HG03460 (cell line): ENCODE data around the gene SRP14.

Experiments
- ATAC-seq: cut with Tn5 transposase; IDR thresholded peaks from one replicate; pipeline ENCODE4 v1.9.1; 2021; ENCODE audit not compliant: unreplicated experiment

Gene SRP14

DNA sequence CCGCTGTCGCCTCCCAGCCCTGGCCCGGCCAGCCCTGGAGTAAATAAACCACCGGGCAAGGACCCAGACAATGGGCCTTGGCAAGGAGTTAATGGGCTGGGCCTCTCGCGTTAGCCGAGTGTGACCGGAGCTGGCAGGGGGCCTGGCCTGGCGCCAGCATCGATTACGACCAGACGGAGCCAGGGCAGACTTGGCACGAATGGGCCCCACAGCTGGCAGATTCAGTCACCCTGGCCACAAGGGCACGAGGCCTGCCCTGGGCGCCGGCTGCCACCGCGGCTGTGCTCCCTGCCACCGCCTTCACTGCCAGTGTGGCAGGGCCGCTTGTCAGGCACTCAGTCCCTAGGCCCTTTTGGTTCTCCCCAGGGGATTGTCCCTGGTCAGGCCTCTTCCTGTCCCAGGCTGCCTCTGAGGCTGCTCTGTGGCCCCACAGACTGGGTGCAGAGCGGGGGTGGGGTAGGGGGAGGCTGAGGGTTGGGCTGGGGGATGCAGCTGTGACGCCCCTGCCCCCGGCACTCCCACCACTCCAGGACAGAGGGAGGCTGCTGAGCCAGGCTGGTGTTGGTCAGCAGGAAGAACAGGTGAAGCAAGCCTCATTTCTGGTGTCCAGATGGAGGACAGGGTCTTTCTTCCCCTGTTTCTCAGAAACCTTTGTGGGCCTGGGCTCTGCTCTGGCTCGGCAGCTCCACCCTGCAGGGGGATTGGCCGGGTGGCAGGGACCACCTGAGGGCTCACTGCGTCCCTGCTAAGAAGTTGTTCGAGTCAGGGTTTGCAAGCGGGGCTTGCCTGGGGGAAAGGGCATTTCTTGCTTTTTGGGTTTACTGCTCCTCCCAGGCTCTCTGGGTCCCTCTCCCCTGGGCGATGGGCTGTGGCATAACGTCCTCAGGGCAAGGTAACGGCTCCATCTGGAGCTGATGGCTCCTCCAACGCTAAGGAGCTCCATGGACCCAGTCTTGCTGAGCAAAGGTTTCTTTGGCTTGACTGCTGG lies 30.5 kb upstream of the SRP14 start:
- ATAC-seq, result peak; percentile 69

- ATAC-seq, result no peak
These were observed 29.1 kb upstream of the SRP14 start for GRCh38 chr15:40067921-40068624.

- no peak for ATAC-seq
These were observed 27.6 kb upstream of the SRP14 start for GRCh38 chr15:40066589-40066988.

DNA sequence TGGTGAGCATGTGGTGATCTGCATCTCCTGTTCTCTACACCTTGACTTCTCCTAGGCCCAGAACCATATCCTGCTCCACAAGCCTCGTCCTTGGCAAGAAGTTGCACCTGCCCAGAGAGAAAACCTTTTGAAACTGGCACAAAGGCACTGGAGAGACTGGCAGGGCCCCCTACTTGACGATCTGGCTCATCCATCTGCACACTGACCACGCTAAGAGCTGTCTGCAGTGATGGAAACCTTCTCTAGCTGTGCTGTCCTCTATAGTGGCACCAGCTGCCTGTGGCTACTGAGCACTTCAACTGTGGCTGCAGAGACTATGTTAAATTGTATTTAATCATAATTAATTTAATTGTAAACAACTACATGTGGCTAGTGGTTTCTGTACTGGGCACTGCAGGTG lies 26.2 kb upstream of the SRP14 start:
- ATAC-seq, result no peak

DNA sequence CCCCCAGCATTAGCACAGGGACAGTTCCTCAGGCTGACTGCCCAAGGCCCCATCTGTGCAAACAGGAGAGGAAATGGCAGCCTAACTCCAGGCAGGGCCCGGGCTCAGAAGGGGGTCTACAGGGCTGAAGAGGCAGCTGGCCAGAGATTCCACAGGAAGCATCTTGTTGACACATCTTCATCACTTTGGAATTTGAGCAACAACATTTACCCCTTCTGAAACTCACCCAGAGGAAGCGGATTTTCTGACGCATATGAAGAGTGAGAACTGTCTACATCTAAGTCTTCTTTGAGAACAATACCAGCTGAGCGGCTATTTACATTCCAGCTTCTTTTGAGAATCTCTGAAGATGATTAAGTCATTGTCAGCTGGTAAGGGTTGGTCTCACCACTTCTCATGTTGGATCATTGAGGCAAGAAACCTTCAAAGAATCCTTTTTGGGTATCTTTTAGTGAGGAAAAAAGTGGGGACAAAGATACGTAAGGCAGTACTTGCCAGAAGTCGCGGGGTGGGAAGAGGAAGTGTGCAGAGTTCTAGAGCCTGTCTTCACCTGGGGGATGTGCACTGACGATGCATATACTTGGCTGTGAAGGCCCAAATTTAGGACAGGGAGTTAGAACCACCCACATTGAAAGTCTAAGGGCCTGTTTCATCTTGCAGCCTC lies 25.4 kb upstream of the SRP14 start:
- ATAC-seq, result peak; percentile 57

DNA sequence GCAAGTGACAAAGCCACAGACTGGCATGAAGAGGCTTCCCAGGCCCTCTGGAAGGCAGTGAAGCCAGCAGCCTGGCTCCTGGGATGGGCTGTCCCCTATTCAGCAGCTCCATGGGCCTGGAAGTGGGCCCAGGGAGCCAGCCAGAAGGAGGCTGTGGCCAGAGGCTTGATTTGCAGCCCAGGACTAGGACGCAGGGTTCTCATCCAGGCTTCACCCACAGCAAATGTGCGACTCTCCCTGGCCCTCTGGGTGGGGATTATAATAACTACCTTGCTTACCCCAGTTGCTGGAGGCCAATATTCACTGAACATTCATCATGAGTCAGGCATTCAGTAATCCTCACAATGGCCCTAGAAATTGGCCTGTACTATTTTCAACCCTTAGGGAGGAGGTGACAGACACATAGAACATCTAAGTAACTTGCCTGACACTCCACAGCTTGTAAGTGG lies 24.6 kb upstream of the SRP14 start:
- ATAC-seq, result no peak

DNA sequence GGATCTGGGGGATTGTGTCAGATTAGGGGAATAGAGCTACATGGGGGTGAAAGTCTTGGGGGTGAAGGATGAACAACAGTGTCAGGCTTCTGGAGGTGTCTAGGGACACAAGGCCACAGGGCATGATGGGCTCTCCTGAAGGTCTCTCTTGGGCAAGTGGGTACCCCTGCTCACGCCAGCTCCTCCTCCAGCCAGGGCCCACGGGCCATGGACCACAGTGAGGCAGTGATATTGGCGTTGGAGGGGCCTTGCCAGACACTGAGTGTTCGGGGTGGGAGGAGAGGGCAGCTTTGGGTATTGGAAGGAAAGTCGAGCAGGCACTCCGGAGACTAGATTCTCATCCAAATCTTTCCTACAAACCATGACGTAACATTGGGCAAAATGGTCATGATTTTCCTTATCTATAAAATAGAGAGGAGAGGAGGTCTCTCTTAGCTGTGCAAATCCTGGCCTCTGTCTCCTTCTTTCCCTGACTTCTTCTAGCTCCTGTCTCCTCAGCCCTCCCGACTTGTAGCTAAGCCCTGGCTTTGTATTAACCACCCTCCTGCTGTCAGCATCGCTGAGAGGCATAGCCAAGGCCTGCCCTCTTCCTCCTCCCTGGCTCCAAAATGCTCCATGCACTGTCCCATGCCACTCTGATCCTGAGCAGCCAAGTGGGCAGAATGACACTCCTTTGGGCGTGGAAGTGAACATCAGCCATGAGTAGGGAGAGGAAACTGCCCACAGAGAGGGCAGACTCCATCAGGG lies 24.0 kb upstream of the SRP14 start:
- ATAC-seq, result no peak

DNA sequence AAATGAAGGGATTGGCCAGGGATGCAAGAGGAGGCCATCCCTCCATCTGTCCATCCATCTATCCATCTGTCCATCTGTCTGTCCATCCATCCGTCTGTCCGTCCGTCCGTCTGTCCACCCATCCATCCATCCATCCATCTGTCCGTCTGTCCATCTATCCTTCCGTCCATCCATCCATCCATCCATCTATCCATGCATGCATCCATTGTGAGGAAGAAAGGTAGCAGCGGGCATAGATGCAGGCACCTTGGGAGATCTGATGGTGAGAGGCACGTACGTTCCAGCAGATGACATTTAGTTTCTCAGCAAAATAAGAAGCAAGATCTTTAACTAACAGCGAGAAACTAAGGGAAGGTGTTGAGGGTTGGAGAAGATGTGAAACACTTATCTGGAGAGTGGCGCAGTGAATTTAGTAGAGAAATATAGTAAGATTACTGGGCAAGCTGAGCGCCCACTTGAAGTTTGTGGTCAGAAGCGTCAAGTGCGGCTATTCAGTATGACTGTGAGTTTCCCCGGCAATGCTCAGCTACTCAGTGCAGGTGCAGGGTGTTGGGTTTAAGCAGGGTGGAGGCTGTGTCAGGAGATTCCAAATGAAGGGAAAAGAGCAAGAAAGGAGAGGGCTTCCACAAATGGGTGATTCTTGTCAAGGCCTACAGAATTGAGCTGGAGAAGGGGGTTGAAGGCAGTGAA lies 22.4 kb upstream of the SRP14 start:
- ATAC-seq, result no peak

GRCh38 chr15:40060236-40060961 lies 21.4 kb upstream of the SRP14 start:
- ATAC-seq, result no peak

- ATAC-seq, result no peak
These were observed 20.8 kb upstream of the SRP14 start for GRCh38 chr15:40059821-40060220.

- no peak for ATAC-seq
These were observed 19.6 kb upstream of the SRP14 start for GRCh38 chr15:40058476-40059140.

GRCh38 chr15:40055576-40056293 lies 16.8 kb upstream of the SRP14 start:
- ATAC-seq, result no peak

DNA sequence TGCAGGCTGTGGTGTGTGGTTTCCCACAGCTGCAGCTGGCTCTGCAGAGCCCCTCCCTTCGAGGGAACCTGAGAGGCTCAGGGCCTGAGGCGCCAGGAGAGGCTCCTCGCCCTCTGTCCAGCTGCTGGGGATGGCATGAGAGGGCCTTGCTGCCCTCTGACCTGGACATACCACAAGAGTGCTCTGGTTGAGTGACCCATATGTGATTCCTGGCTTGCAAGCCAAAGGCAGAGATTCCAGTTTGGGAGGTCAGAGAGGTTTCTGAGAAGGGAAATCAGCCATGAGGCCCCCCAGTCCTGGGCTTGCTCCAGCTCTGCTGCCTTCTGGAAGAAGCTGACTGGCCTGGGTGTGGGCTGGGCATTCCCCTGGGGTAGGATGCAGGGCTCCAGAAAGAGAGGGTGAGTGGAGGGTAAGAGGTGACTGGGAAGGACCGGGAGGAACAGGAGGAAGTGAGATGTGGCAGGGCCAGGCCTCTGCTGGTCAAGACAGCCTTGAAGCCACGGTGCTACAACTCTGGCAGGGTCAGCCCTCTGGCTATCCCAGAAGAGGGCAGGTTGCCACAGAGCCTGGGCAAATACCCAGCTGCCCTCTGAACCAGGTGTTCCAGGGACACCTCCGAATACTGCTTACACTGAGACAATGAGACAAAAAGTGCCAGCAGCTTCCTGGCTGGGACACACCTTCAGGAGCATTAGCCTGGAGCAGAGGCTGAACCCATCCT lies 16.0 kb upstream of the SRP14 start:
- ATAC-seq, result peak; percentile 78

- peak; percentile 53 for ATAC-seq
These were observed 15.5 kb upstream of the SRP14 start for GRCh38 chr15:40054605-40054854.

DNA sequence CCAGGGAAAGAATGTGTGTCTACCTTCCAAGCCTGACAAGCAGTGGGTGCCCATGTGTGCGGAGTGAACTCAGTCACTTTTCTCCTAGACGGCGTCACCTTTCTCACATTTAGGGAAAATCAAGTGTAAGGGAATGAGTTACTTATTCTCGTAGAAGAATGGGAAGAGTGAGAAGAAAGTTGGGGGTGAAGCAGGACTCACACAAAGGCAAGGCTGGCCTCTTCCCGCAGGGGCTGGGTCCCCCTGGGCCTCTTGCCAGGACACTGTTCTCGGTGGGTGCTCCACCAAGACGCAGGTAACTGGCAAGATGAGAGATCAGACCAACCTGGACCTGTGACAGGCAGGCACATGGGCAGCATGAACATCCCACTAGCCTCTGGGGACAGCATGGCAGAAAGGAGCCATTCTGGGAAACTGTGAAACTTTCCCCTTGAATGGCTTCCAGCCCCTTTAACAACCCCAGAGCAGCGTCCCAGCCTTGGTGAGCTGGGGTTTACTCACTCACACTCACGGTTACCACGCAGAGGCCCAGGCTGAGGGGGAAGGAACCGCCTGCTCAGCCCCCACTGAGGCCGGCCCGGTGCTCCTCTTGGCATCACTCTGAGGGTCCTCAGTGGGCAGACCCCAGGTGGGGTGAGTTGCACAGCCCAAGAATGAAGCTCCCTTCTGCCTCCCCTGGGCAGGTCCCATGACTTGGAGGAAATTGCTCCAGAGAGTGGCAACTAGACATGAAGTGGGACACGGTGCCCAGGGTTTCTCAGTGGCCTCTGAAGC lies 15.0 kb upstream of the SRP14 start:
- peak; percentile 36 for ATAC-seq

GRCh38 chr15:40053079-40053830 lies 14.3 kb upstream of the SRP14 start:
- ATAC-seq, result no peak

DNA sequence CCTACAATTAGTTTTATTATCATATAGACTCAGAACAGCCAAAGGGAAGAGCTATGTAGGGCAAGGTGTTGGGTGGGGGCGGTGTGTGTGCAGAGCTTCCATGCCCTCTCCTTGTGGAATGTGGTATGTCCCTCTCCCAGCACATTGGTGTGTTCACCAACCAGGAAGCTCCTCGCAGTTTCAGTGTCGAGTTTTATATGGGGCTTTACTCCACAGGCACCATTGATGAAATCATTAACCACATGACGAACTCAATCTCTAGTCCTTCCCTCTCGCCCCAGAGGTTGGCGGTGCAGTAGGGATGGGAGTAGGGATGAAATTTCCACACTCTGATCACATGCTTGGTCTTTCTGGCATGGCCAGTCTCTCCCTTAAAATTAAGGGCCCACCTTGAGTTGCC lies 13.6 kb upstream of the SRP14 start:
- ATAC-seq, result no peak
